GM23248 (cell line): ENCODE data around the gene OSCAR. TPM values are rescaled to one million over a fixed set of nuclear protein-coding genes. Genes with fewer than 3 reads are reported as not detected.
A peak's percentile ranks its signal among the peaks of the same experiment; 100 is the strongest.
"Not testable (repeated sequence)": the region's sequence is repeated elsewhere in the genome, so short reads cannot be mapped to it uniquely, and the experiment has no call there.

ENCODE experiments used
- DNase-seq: peaks from one replicate; pipeline ENCODE4 v3.0.0-alpha.2; 2015
- H2AFZ ChIP-seq: fragments of 200-600 bp; sonication (generic); 2 replicates; pipeline ENCODE4 v1.6.1; 2016; ENCODE audit warnings: antibody characterized with exemption
- H3F3A ChIP-seq: fragments of 200-600 bp; sonication (generic); 2 replicates; pipeline ENCODE4 v1.6.1; 2016; ENCODE audit warnings: mild to moderate bottlenecking, antibody characterized with exemption, mixed run types; ENCODE audit not compliant: insufficient read depth
- H3K27ac ChIP-seq: fragments of 200-600 bp; sonication (generic); 2 replicates; pipeline ENCODE4 v1.5.1; 2016; ENCODE audit warnings: mild to moderate bottlenecking
- H3K27me3 ChIP-seq: fragments of 200-600 bp; sonication (generic); replicated peaks from 2 replicates; pipeline ENCODE4 v1.6.1; 2016; ENCODE audit warnings: mild to moderate bottlenecking; ENCODE audit not compliant: insufficient read depth
- H3K36me3 ChIP-seq: fragments of 200-600 bp; sonication (generic); 2 replicates; pipeline ENCODE4 v1.6.1; 2016; ENCODE audit warnings: low read depth, mild to moderate bottlenecking
- H3K4me1 ChIP-seq: fragments of 200-600 bp; sonication (generic); 2 replicates; pipeline ENCODE4 v1.6.1; 2016; ENCODE audit warnings: mild to moderate bottlenecking; ENCODE audit not compliant: insufficient read depth
- H3K4me2 ChIP-seq: fragments of 200-600 bp; sonication (generic); one replicate; pipeline ENCODE4 v1.6.1; 2016; ENCODE audit warnings: mild to moderate bottlenecking; ENCODE audit not compliant: unreplicated experiment
- H3K4me3 ChIP-seq: fragments of 200-600 bp; sonication (generic); 2 replicates; pipeline ENCODE4 v1.5.1; 2016; ENCODE audit warnings: mild to moderate bottlenecking
- H3K79me2 ChIP-seq: fragments of 200-600 bp; sonication (generic); 2 replicates; pipeline ENCODE4 v1.6.1; 2016; ENCODE audit warnings: mild to moderate bottlenecking; ENCODE audit not compliant: insufficient read depth
- H3K9ac ChIP-seq: fragments of 200-600 bp; sonication (generic); 2 replicates; pipeline ENCODE4 v1.6.1; 2016; ENCODE audit warnings: mild to moderate bottlenecking
- H3K9me2 ChIP-seq: fragments of 200-600 bp; sonication (generic); 2 replicates; pipeline ENCODE4 v1.6.1; 2016; ENCODE audit warnings: mixed run types, mild to moderate bottlenecking, moderate library complexity; ENCODE audit not compliant: insufficient read depth
- H3K9me3 ChIP-seq: fragments of 200-600 bp; sonication (generic); one replicate; pipeline ENCODE4 v1.6.1; 2017; ENCODE audit warnings: low read depth
- H4K20me1 ChIP-seq: fragments of 200-600 bp; sonication (generic); 2 replicates; pipeline ENCODE4 v1.6.0; 2016; ENCODE audit not compliant: insufficient read depth
- EZH2 ChIP-seq: fragments of 200-600 bp; sonication (generic); IDR thresholded peaks from 2 replicates; pipeline ENCODE4 v1.6.1; 2018; ENCODE audit warnings: antibody characterized with exemption, mild to moderate bottlenecking; ENCODE audit not compliant: insufficient read depth, poor library complexity, severe bottlenecking
- EZH2phosphoT487 ChIP-seq: fragments of 200-600 bp; sonication (generic); IDR thresholded peaks from 2 replicates; pipeline ENCODE4 v1.6.1; 2018; ENCODE audit warnings: antibody characterized with exemption, moderate library complexity, mild to moderate bottlenecking, low read depth; ENCODE audit not compliant: insufficient read depth
- WGBS, 2 experiments: methylation state at CpG; one replicate each; pipeline ENCODE4 v1.1.6; 2015 to 2017; ENCODE audit warnings: low lambda C conversion rate in 2 of 2, low coverage in 1 of 2; ENCODE audit errors: missing lambda C conversion rate in 2 of 2; 5-methylcytosine and 5-hydroxymethylcytosine counted together
- in situ Hi-C: fragments of 300-500 bp; cut with MboI; formaldehyde crosslinking; loops from 2 replicates; pipeline ENCODE4 v1.15.0; 2020
- polyA plus RNA-seq: library from polyadenylated mRNA; unstranded; fragments of >200 nt; fragmentation: Nextera tagmentation; extraction: Ambion mirVana; gene quantifications from 2 replicates; pipeline ENCODE4 v1.2.1, GENCODE V29; 2016
- total RNA-seq: library from RNA; depleted of rRNA; stranded (reverse); fragments of >200 nt; shearing (Covaris generic); gene quantifications from 2 replicates; pipeline ENCODE4 v1.2.3, GENCODE V29; 2014

Gene OSCAR
- total and polyA plus RNA-seq, 2 experiments from 2014 or later = 0.54 to 2.2 TPM

GRCh38 chr19:54105796-54106195, 5.2 kb upstream of the OSCAR start:
- no peaks in the 10 kb centered on the region for H3K4me1 ChIP-seq
- no peaks in the 10 kb centered on the region for H3F3A ChIP-seq
- H3K4me3 ChIP-seq = no peak overlapping the region
- H3K9me3 ChIP-seq = no peaks in the 10 kb centered on the region
- no peak for DNase-seq
- in situ Hi-C loops = no loop called here
- no peak overlapping the region for H3K4me2 ChIP-seq
- WGBS, 2 experiments = 92 to 93% methylated on average over 10 of the region's 10 CpGs
- H3K27me3 ChIP-seq = no peaks in the 10 kb centered on the region
- H2AFZ ChIP-seq = no peak overlapping the region
- no peaks in the 10 kb centered on the region for H3K9me2 ChIP-seq
- peaks cover 37% of the 10 kb centered on the region for H3K79me2 ChIP-seq
- no peak overlapping the region for H3K9ac ChIP-seq
- H3K36me3 ChIP-seq = peaks cover 4% of the 10 kb centered on the region; the same call in 1 of the 2 replicates
- H3K27ac ChIP-seq = no peak overlapping the region
- TF ChIP-seq EZH2phosphoT487 (no peak), EZH2 (no peak)
- H4K20me1 ChIP-seq = no peaks in the 10 kb centered on the region

- no peaks in the 10 kb centered on the region for H3K9me3 ChIP-seq
- peaks cover 4% of the 10 kb centered on the region; the same call in 1 of the 2 replicates for H3K36me3 ChIP-seq
- no peak overlapping the region for H2AFZ ChIP-seq
- WGBS, 2 experiments = 85 to 91% methylated on average over 11 of the region's 11 CpGs
- TF ChIP-seq EZH2 = no peak
- no peak for TF ChIP-seq EZH2phosphoT487
- no peak overlapping the region for H3K9ac ChIP-seq
- DNase-seq = no peak
- no peaks in the 10 kb centered on the region for H4K20me1 ChIP-seq
- in situ Hi-C loops = no loop called here
- peaks cover 33% of the 10 kb centered on the region for H3K79me2 ChIP-seq
- no peaks in the 10 kb centered on the region for H3K9me2 ChIP-seq
- H3F3A ChIP-seq = no peaks in the 10 kb centered on the region
- H3K27me3 ChIP-seq = no peaks in the 10 kb centered on the region
- no peak overlapping the region for H3K4me3 ChIP-seq
- H3K4me2 ChIP-seq = no peak overlapping the region
- H3K4me1 ChIP-seq = no peaks in the 10 kb centered on the region
- no peak overlapping the region for H3K27ac ChIP-seq
These were observed 4.6 kb upstream of the OSCAR start for GRCh38 chr19:54104998-54105715.

GRCh38 chr19:54102421-54103169, 2.0 kb upstream of the OSCAR start, which contains the start of gene NDUFA3:
TSS of gene NDUFA3 (plus strand) at chr19:54102855. CDS start at chr19:54102879, 24 bp downstream.
- H3K4me1 ChIP-seq = no peaks in the 10 kb centered on the region
- no peaks in the 10 kb centered on the region; the same call in 1 of the 2 replicates for H3K36me3 ChIP-seq
- H3F3A ChIP-seq = no peaks in the 10 kb centered on the region
- no peaks in the 10 kb centered on the region for H3K9me2 ChIP-seq
- peaks cover 32% of the 10 kb centered on the region for H3K79me2 ChIP-seq
- peak within 1 kb of the TSS; percentile 97 for H3K4me2 ChIP-seq
- no peaks in the 10 kb centered on the region for H3K27me3 ChIP-seq
- WGBS, 2 experiments = 4 to 5% methylated on average over 50 to 54 of the region's 54 CpGs
- no peaks in the 10 kb centered on the region for H3K9me3 ChIP-seq
- H3K4me3 ChIP-seq = peak within 1 kb of the TSS; percentile 80
- TF ChIP-seq EZH2phosphoT487 = no peak
- no peak for TF ChIP-seq EZH2
- in situ Hi-C loops = no loop called here
- no peak within 1 kb of the TSS for H3K27ac ChIP-seq
- peak; percentile 100 for DNase-seq
- peak within 1 kb of the TSS; percentile 92 for H2AFZ ChIP-seq
- no peaks in the 10 kb centered on the region for H4K20me1 ChIP-seq
- peak within 1 kb of the TSS; percentile 70 for H3K9ac ChIP-seq

GRCh38 chr19:54099903-54100255, 724 bp downstream of the OSCAR start:
- H3F3A ChIP-seq, H2AFZ ChIP-seq, H4K20me1 ChIP-seq, DNase-seq, H3K27me3 ChIP-seq, H3K9me2 ChIP-seq, H3K4me3 ChIP-seq, H3K9ac ChIP-seq, H3K4me1 ChIP-seq, H3K27ac ChIP-seq, H3K4me2 ChIP-seq, in situ Hi-C loops, H3K9me3 ChIP-seq, H3K36me3 ChIP-seq: not testable (repeated sequence)
- H3K79me2 ChIP-seq = peaks cover 22% of the 10 kb centered on the region
- 68 to 77% methylated on average over 7 to 9 of the region's 9 CpGs for WGBS, 2 experiments
